Gastrocnemius medialis (tissue), 4 donors: Measurements from ENCODE around the gene FRY. TPM values are rescaled to one million over a fixed set of nuclear protein-coding genes. Genes with fewer than 3 reads are reported as not detected.

Experiments
- ATAC-seq, 2 donors: fragments of 150-250 bp; one replicate each; pipeline ENCODE4 v1.9.1; 2016
- DNase-seq, 2 donors: peaks; one replicate each; pipeline ENCODE4 v3.0.0-alpha.2; 2019
- H3K27ac ChIP-seq, 4 donors: fragments of 200-600 bp; sonication (generic); 1 replicate in 1 of 4; 2 replicates in 3 of 4; pipeline ENCODE4 v1.5.1; 2016 to 2018; ENCODE audit warnings: mild to moderate bottlenecking in 2 of 4, moderate library complexity in 1 of 4
- H3K27me3 ChIP-seq, 3 donors: fragments of 200-600 bp; sonication (generic) in 2 of 3; 1 replicate in 1 of 3; 2 replicates in 2 of 3; pipeline versions ENCODE4 v1.5.1 to v1.6.0; 2016 to 2019; ENCODE audit warnings: mild to moderate bottlenecking in 1 of 3, moderate library complexity in 1 of 3
- H3K36me3 ChIP-seq, 2 donors: fragments of 200-600 bp; sonication (generic) in 1 of 2; one replicate each; pipeline ENCODE4 v1.5.1; 2017 to 2018
- H3K4me1 ChIP-seq, 2 donors: fragments of 200-600 bp; sonication (generic) in 1 of 2; one replicate each; pipeline ENCODE4 v1.5.1; 2016 to 2017; ENCODE audit warnings: mild to moderate bottlenecking in 2 of 2
- H3K4me3 ChIP-seq, 4 donors: fragments of 200-600 bp; sonication (generic) in 3 of 4; 1 replicate in 1 of 4; 2 replicates in 3 of 4; pipeline ENCODE4 v1.5.1; 2016 to 2019; ENCODE audit warnings: mild to moderate bottlenecking in 2 of 4
- H3K9me3 ChIP-seq, 3 donors: fragments of 200-600 bp; sonication (generic) in 2 of 3; 1 replicate in 1 of 3; 2 replicates in 2 of 3; pipeline ENCODE4 v1.5.1; 2016 to 2019
- POLR2A ChIP-seq, 2 donors: fragments of 450-650 bp; IDR thresholded peaks; one replicate each; pipeline ENCODE4 v1.6.1; 2017; ENCODE audit warnings: antibody characterized with exemption in 2 of 2, mild to moderate bottlenecking in 2 of 2, moderate library complexity in 2 of 2
- in situ Hi-C, 4 donors: fragments of 200-750 bp; cut with MboI; loops; one replicate each; pipeline versions ENCODE4 v1.15.0 to v1.8.0; 2017; ENCODE audit warnings: low sequenced_read_pairs in 4 of 4
- intact Hi-C: fragments of 100-400 bp; cut with DNase I; formaldehyde crosslinking; loops from one replicate; pipeline ENCODE4 v1.15.1; 2023; ENCODE audit warnings: low total_unique reads
- total RNA-seq, 4 donors: library from RNA; depleted of rRNA; stranded (reverse); fragments of >200 nt; gene quantifications; one replicate each; pipeline versions ENCODE4 v1.1.0 to v1.2.3, GENCODE V29; 2016
- TF ChIP-seq, protein P1 (sequence below), 5 experiments: fragments of 450-650 bp in 3 of 5; fragments of 200-600 bp in 2 of 5; sonication (generic) in 2 of 5; IDR thresholded peaks in 4 of 5; conservative IDR thresholded peaks in 1 of 5; 1 replicate in 4 of 5; 2 replicates in 1 of 5; pipeline ENCODE4 v1.5.1; 2016 to 2019; ENCODE audit warnings: antibody characterized with exemption in 5 of 5, mild to moderate bottlenecking in 3 of 5, moderate library complexity in 3 of 5

Gene FRY
- total RNA-seq, 4 donors from 2014 or later: 10.1 to 48.3 (median 21.4) TPM

GRCh38 chr13:32246468-32246867 is 214.9 kb downstream of the FRY start:
- Histone ChIP-seq H3K27me3 (no peaks in the 10 kb centered on the region), H3K36me3 (peaks cover 0 to 38% of the 10 kb centered on the region in 2 donors), H3K4me1 (no peaks in the 10 kb centered on the region), H3K4me3 (no peak overlapping the region), H3K9me3 (no peaks in the 10 kb centered on the region), H3K27ac (no peak overlapping the region)
- in situ Hi-C loops: no loop called here
- ATAC-seq (peak; percentile 66 to 71), DNase-seq (peak in 1 of 2 donors; percentile 35)
- intact Hi-C loops: loop anchor here (2.0 kb wide), 1 partner anchor 64 kb away; no protein-coding TSS in a partner anchor
- TF ChIP-seq, protein P1, sequence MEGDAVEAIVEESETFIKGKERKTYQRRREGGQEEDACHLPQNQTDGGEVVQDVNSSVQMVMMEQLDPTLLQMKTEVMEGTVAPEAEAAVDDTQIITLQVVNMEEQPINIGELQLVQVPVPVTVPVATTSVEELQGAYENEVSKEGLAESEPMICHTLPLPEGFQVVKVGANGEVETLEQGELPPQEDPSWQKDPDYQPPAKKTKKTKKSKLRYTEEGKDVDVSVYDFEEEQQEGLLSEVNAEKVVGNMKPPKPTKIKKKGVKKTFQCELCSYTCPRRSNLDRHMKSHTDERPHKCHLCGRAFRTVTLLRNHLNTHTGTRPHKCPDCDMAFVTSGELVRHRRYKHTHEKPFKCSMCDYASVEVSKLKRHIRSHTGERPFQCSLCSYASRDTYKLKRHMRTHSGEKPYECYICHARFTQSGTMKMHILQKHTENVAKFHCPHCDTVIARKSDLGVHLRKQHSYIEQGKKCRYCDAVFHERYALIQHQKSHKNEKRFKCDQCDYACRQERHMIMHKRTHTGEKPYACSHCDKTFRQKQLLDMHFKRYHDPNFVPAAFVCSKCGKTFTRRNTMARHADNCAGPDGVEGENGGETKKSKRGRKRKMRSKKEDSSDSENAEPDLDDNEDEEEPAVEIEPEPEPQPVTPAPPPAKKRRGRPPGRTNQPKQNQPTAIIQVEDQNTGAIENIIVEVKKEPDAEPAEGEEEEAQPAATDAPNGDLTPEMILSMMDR (IDR thresholded peaks at IDR 0.05 in 4 of 5, conservative IDR thresholded peaks at IDR 0.05 in 1 of 5): peak; percentile 6 to 66 (median 64)
- TF ChIP-seq POLR2A (IDR thresholded peaks at IDR 0.05): no peak

- ATAC-seq (no peak), DNase-seq (no peak)
- in situ Hi-C loops (no loop called here), intact Hi-C loops (loop anchor here (2.0 kb wide), 1 partner anchor 63 kb away; no protein-coding TSS in a partner anchor)
- no peaks in the 10 kb centered on the region for H3K27me3 ChIP-seq
- TF ChIP-seq, protein P1 (IDR thresholded peaks at IDR 0.05 in 4 of 5, conservative IDR thresholded peaks at IDR 0.05 in 1 of 5): no peak
- TF ChIP-seq POLR2A (IDR thresholded peaks at IDR 0.05): no peak
- no peaks in the 10 kb centered on the region for H3K9me3 ChIP-seq
- peaks cover 7 to 9% of the 10 kb centered on the region in 2 donors for H3K4me1 ChIP-seq
- H3K27ac ChIP-seq: no peak overlapping the region
- no peak overlapping the region for H3K4me3 ChIP-seq
- H3K36me3 ChIP-seq: peaks cover 0 to 28% of the 10 kb centered on the region in 2 donors
These were observed 216.3 kb downstream of the FRY start for GRCh38 chr13:32247887-32248286.

DNA sequence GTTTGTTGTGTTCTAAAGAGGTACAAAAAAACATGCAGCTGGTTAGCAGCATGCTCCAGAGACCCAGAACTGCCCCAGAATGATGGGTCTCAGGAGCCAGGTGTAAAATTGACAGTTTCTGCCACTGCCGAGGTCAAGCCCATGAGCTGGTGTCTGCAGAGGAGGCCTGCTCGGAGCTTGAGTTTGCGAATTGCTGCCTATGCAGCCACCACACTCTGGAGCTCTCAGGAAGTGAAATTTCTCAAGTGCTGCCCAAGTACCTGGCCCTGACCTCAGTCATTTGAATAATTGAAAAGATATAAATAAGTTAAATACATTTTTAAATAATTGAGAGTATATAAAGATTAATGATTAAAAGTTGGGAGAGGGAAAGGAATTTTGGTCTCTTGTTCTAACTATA is 217.2 kb downstream of the FRY start:
- TF ChIP-seq POLR2A (IDR thresholded peaks at IDR 0.05): no peak
- TF ChIP-seq, protein P1 (IDR thresholded peaks at IDR 0.05 in 4 of 5, conservative IDR thresholded peaks at IDR 0.05 in 1 of 5): no peak
- in situ Hi-C loops (no loop called here), intact Hi-C loops (no loop called here)
- ATAC-seq (no peak), DNase-seq (no peak)
- Histone ChIP-seq H3K4me1 (peaks cover 12 to 18% of the 10 kb centered on the region in 2 donors), H3K27me3 (no peaks in the 10 kb centered on the region), H3K4me3 (no peak overlapping the region), H3K27ac (no peak overlapping the region), H3K36me3 (peaks cover 0 to 28% of the 10 kb centered on the region in 2 donors), H3K9me3 (no peaks in the 10 kb centered on the region)

DNA sequence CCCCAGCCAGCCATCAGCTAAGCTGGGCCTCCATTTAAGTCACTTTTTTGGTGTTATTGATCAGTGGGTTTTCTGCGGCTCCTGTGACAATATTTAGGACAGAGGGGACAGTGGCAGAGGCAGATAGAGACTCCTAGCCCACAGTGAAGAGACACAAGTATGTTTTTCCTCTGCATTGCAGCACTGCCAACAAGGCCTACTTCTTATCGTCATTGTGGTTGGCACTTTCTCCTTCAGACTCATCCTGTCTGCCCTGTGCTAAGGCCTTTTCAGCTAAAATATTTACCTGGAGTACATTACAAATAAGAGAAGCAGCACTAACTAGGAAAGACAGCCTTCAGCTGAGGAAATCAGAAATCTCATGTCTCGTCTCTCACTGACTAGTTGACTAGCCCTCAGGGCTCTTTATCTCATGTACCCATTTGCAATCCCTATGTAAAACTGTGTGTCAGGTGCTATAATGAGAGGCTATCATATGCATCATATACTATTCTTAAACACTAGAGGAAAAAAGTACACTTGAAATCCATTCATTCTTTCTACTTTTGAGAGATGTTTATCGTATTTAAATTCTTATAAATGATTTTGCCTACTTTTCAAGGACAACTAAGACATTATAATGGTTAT is 221.4 kb downstream of the FRY start:
- in situ Hi-C loops (no loop called here), intact Hi-C loops (no loop called here)
- Histone ChIP-seq H3K36me3 (peaks cover 0 to 19% of the 10 kb centered on the region in 2 donors), H3K27ac (peak overlapping the region; percentile 65 to 80 (median 76)), H3K4me3 (no peak overlapping the region), H3K4me1 (peaks cover 16 to 29% of the 10 kb centered on the region in 2 donors), H3K9me3 (no peaks in the 10 kb centered on the region), H3K27me3 (no peaks in the 10 kb centered on the region)
- ATAC-seq (peak in 1 of 2 donors; percentile 39), DNase-seq (no peak)
- TF ChIP-seq, protein P1 (IDR thresholded peaks at IDR 0.05 in 4 of 5, conservative IDR thresholded peaks at IDR 0.05 in 1 of 5): no peak
- TF ChIP-seq POLR2A (IDR thresholded peaks at IDR 0.05): no peak
